ENCODE measurements around the gene CRTAC1.

- TF ChIP-seq CTCF (IDR thresholded peaks at IDR 0.05; ENCODE audit: insufficient read depth, low read length) (no peak), SPI1 (IDR thresholded peaks at IDR 0.05; ENCODE audit: borderline replicate concordance, low read depth) (no peak), POLR2AphosphoS5 (IDR thresholded peaks at IDR 0.05; ENCODE audit: low read depth) (no peak), REST (IDR thresholded peaks at IDR 0.05; ENCODE audit: insufficient replicate concordance, low read depth) (no peak), GABPA (IDR thresholded peaks at IDR 0.05; ENCODE audit: low read depth) (no peak)
Observed at GRCh38 chr10:98020784-98021183, 9.6 kb downstream of the CRTAC1 start.

Data from HL-60 (cell line).